Activated B cell treated with CpG ODN at 0.5 μM for 24 hours (primary cell): ENCODE results near the gene FAF2. TPM values are rescaled to one million over a fixed set of nuclear protein-coding genes. Genes with fewer than 3 reads are reported as not detected.

Source experiments
- ATAC-seq: fragments of 200-7000 bp; cut with Tn5 transposase; one replicate; pipeline ENCODE4 v1.10.0; 2021; ENCODE audit warnings: low read depth, mild to moderate bottlenecking, moderate library complexity
- CTCF ChIA-PET: fragments of 350-600 bp; sonication (Branson Sonifier 250); formaldehyde crosslinking; loops from one replicate; lab custom pipeline; 2021; ENCODE audit warnings: antibody characterized with exemption; lab: Charles Lee
- POLR2A ChIA-PET: fragments of 350-600 bp; sonication (Branson Sonifier 250); formaldehyde crosslinking; loops from one replicate; lab custom pipeline; 2021; ENCODE audit warnings: antibody characterized with exemption; lab: Charles Lee
- DNase-seq: peaks from one replicate; pipeline ENCODE4 v3.0.0; 2022
- H3K27ac Mint-ChIP-seq: one replicate; pipeline ENCODE4 v1.8.0; 2020; ENCODE audit warnings: mixed read lengths
- H3K27me3 Mint-ChIP-seq: one replicate; pipeline ENCODE4 v1.8.0; 2021; ENCODE audit warnings: mixed read lengths
- H3K36me3 Mint-ChIP-seq: one replicate; pipeline ENCODE4 v1.8.0; 2021; ENCODE audit warnings: low read depth, mixed read lengths
- H3K4me1 Mint-ChIP-seq: one replicate; pipeline ENCODE4 v1.8.0; 2021; ENCODE audit warnings: mixed read lengths
- H3K4me3 Mint-ChIP-seq: one replicate; pipeline ENCODE4 v1.8.0; 2020; ENCODE audit warnings: mild to moderate bottlenecking, mixed read lengths
- H3K9me3 Mint-ChIP-seq: one replicate; pipeline ENCODE4 v1.8.0; 2020; ENCODE audit warnings: mixed read lengths
- intact Hi-C: fragments of 100-400 bp; cut with micrococcal nuclease; formaldehyde crosslinking; loops from one replicate; pipeline ENCODE4 v1.15.1; 2024
- total RNA-seq: library from RNA; stranded (reverse); gene quantifications from 2 replicates; pipeline ENCODE4 v1.2.3, GENCODE V29; 2022
- TF ChIP-seq, protein P1 (sequence below): fragments of 200-600 bp; IDR thresholded peaks from one replicate; pipeline ENCODE4 v1.8.0; 2022; ENCODE audit warnings: antibody characterized with exemption, mild to moderate bottlenecking

Gene FAF2
- total RNA-seq, 1 donor from 2014 or later: 39.0 TPM

GRCh38 chr5:176536132-176536901, 88.1 kb downstream of the FAF2 start:
- Mint-ChIP-seq H3K4me3 (peak overlapping the region; percentile 97), H3K9me3 (no peaks in the 10 kb centered on the region), H3K27ac (peak overlapping the region; percentile 95), H3K36me3 (peaks cover 18% of the 10 kb centered on the region), H3K4me1 (peaks cover 67% of the 10 kb centered on the region), H3K27me3 (no peaks in the 10 kb centered on the region)
- TF ChIP-seq, protein P1, sequence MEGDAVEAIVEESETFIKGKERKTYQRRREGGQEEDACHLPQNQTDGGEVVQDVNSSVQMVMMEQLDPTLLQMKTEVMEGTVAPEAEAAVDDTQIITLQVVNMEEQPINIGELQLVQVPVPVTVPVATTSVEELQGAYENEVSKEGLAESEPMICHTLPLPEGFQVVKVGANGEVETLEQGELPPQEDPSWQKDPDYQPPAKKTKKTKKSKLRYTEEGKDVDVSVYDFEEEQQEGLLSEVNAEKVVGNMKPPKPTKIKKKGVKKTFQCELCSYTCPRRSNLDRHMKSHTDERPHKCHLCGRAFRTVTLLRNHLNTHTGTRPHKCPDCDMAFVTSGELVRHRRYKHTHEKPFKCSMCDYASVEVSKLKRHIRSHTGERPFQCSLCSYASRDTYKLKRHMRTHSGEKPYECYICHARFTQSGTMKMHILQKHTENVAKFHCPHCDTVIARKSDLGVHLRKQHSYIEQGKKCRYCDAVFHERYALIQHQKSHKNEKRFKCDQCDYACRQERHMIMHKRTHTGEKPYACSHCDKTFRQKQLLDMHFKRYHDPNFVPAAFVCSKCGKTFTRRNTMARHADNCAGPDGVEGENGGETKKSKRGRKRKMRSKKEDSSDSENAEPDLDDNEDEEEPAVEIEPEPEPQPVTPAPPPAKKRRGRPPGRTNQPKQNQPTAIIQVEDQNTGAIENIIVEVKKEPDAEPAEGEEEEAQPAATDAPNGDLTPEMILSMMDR: no peak
- DNase-seq (peak; percentile 71), ATAC-seq (peak; percentile 11)
- CTCF ChIA-PET: interaction anchor here (1.4 to 3.3 kb wide), 2 partner anchors 7 to 120 kb away, joined by 3 to 19 read pairs; partner anchors contain the start of gene CLTB
- intact Hi-C loops: loop anchor here (2.0 to 10.0 kb wide), 6 partner anchors 96 to 1578 kb away; partner anchors contain the start of genes EIF4E1B, N4BP3, NSD1 and PRELID1
- POLR2A ChIA-PET: interaction anchor here (0.5 to 4.2 kb wide), 27 partner anchors 7 to 1695 kb away, joined by 3 to 53 read pairs (median 4); partner anchors contain the start of genes CDHR2, CLTB, DDX41 and EIF4E1B

GRCh38 chr5:176536902-176537553, 88.8 kb downstream of the FAF2 start, which contains the start of gene RNF44:
TSS of gene RNF44 (minus strand) at chr5:176537402. CDS start at chr5:176532472, 4,930 bp downstream.
- ATAC-seq (peak; percentile 61), DNase-seq (peak; percentile 96)
- CTCF ChIA-PET: interaction anchor here (1.6 kb wide), 1 partner anchor 120 kb away, joined by 5 read pairs; the partner anchor contains the start of gene CLTB
- Mint-ChIP-seq H3K36me3 (peaks cover 15% of the 10 kb centered on the region), H3K27me3 (no peaks in the 10 kb centered on the region), H3K4me1 (peaks cover 68% of the 10 kb centered on the region), H3K9me3 (no peaks in the 10 kb centered on the region), H3K4me3 (peak within 1 kb of the TSS; percentile 97), H3K27ac (peak within 1 kb of the TSS; percentile 95)
- TF ChIP-seq, protein P1: no peak
- intact Hi-C loops: loop anchor here (1.0 to 10.0 kb wide), 9 partner anchors 89 to 1578 kb away; partner anchors contain the start of genes ARL10, EIF4E1B, FAF2 and N4BP3
- POLR2A ChIA-PET: interaction anchor here (0.5 to 4.2 kb wide), 35 partner anchors 8 to 1072 kb away, joined by 3 to 53 read pairs (median 4); partner anchors contain the start of genes CDHR2, CLTB, DDX41 and EIF4E1B

DNA sequence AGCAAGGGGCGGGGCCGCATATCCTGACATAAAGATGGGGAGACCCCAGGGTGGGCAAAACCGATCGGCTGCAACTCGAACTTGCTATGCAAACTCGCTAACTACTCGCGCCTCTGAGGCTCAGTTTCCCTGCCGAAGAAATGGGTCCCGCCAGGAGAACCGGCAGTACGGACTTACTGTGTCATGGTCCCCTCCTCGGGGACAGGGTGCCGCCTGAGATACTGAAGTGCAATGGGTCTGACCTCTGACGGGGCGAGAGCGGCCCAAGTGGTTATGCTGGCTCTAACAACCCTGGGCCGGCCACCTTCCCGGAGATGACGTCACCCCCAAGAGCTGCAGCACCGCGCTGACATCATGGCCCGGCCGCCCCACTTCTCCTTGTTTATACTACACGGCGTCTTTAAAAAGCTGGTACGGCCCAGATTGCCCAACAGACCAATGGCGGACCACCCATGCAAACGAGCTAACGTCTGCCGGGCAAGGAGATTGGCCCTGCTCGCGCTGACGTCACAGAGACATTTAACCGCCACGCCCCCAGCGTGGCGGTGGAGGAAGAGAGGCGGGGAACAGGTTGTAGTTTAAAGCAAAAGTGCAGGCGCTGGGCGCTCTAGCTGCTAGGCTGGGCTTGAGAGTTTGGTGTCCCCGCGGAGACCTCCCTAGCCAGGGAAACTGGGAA, 89.5 kb downstream of the FAF2 start:
- peak; percentile 84 for DNase-seq
- CTCF ChIA-PET: interaction anchor here (1.5 to 1.6 kb wide), 3 partner anchors 90 to 122 kb away, joined by 4 to 5 read pairs (median 5); partner anchors contain the start of genes CLTB and FAF2
- POLR2A ChIA-PET: interaction anchor here (0.6 to 4.2 kb wide), 31 partner anchors 9 to 1071 kb away, joined by 3 to 53 read pairs (median 4); partner anchors contain the start of genes CDHR2, CLTB, DDX41 and FAF2

More for the DNA sequence above, 89.5 kb downstream of the FAF2 start:
- Mint-ChIP-seq H3K4me1 (peaks cover 74% of the 10 kb centered on the region), H3K36me3 (peaks cover 15% of the 10 kb centered on the region), H3K27me3 (no peaks in the 10 kb centered on the region), H3K9me3 (no peaks in the 10 kb centered on the region), H3K27ac (peak overlapping the region; percentile 95), H3K4me3 (peak overlapping the region; percentile 97)
- peak; percentile 73 for ATAC-seq
- TF ChIP-seq, protein P1: no peak
- intact Hi-C loops: loop anchor here (1.0 to 10.0 kb wide), 9 partner anchors 89 to 1577 kb away; partner anchors contain the start of genes ARL10, EIF4E1B, FAF2 and N4BP3
